GM12878 (cell line): Measurements from ENCODE around the gene GSTP1. TPM values are rescaled to one million over a fixed set of nuclear protein-coding genes. Genes with fewer than 3 reads are reported as not detected.
"Not testable (repeated sequence)": the region's sequence is repeated elsewhere in the genome, so short reads cannot be mapped to it uniquely, and the experiment has no call there.

Experiments
- ATAC-seq: fragments of 200-7000 bp; cut with Tn5 transposase; 3 replicates; pipeline ENCODE4 v1.9.1; 2020; ENCODE audit warnings: mild to moderate bottlenecking, moderate library complexity
- BruUV-seq: library from RNA; stranded (reverse); fragments of 400-500 nt; replicated peaks from 2 replicates; lab custom pipeline; 2021; lab: Mats Ljungman, UMichigan
- CTCF ChIA-PET: fragments of 300-600 bp; sonication (Branson Sonifier 250); formaldehyde crosslinking; extraction: SDS; loops from one replicate; lab custom pipeline; 2021; ENCODE audit warnings: inconsistent platforms; lab: Yijun Ruan, JAX
- POLR2A ChIA-PET: fragments of 350-600 bp; formaldehyde crosslinking; extraction: SDS; loops from one replicate; lab custom pipeline; 2021; ENCODE audit warnings: inconsistent platforms; lab: Charles Lee
- RAD21 ChIA-PET: fragments of 300-600 bp; sonication (Branson Sonifier 250); formaldehyde crosslinking; loops from one replicate; lab custom pipeline; 2023; ENCODE audit warnings: antibody characterized with exemption; ENCODE audit not compliant: unreplicated experiment; lab: Charles Lee
- SMC1A ChIA-PET: fragments of 300-600 bp; sonication (Branson Sonifier 250); formaldehyde crosslinking; loops from one replicate; lab custom pipeline; 2023; ENCODE audit not compliant: unreplicated experiment, uncharacterized antibody; lab: Charles Lee
- DNase-seq: peaks from one replicate; pipeline ENCODE4 v3.0.0-alpha.2; 2011; ENCODE audit warnings: low read depth, low spot score
- FAIRE-seq: peaks from 3 replicates; lab custom pipeline; 2011; peaks lifted over from hg19 to GRCh38; lab: Jason Lieb, UNC
- H2AFZ ChIP-seq: 2 replicates; pipeline ENCODE4 v1.6.0; 2011; ENCODE audit warnings: low read depth, low read length, control low read depth; ENCODE audit not compliant: control insufficient read depth
- H3K27ac ChIP-seq: 2 replicates; pipeline ENCODE4 v1.5.1; 2011; ENCODE audit warnings: control low read depth; ENCODE audit not compliant: control insufficient read depth, insufficient read depth
- H3K27me3 ChIP-seq, 2 experiments: replicated peaks in 1 of 2; 2 replicates each; pipeline versions ENCODE4 v1.6.0 to v1.6.1; 2011; ENCODE audit warnings: low read length in 1 of 2; ENCODE audit not compliant: control insufficient read depth in 2 of 2, insufficient read depth in 2 of 2
- H3K36me3 ChIP-seq, 2 experiments: 2 replicates each; pipeline ENCODE4 v1.5.1; 2011; ENCODE audit warnings: low read length in 1 of 2; ENCODE audit not compliant: control insufficient read depth in 2 of 2, insufficient read depth in 2 of 2
- H3K4me1 ChIP-seq: 2 replicates; pipeline ENCODE4 v1.6.1; 2011; ENCODE audit warnings: mild to moderate bottlenecking, low read length, moderate library complexity, mixed read lengths; ENCODE audit not compliant: control insufficient read depth, insufficient read depth
- H3K4me2 ChIP-seq: 2 replicates; pipeline ENCODE4 v1.6.0; 2011; ENCODE audit warnings: control low read depth; ENCODE audit not compliant: control insufficient read depth, insufficient read depth
- H3K4me3 ChIP-seq: fragments of 200-600 bp; sonication (generic); 2 replicates; pipeline ENCODE4 v1.5.1; 2016
- H3K79me2 ChIP-seq: 2 replicates; pipeline ENCODE4 v1.6.0; 2011; ENCODE audit warnings: low read length; ENCODE audit not compliant: control insufficient read depth, insufficient read depth
- H3K9ac ChIP-seq: 2 replicates; pipeline ENCODE4 v1.8.0; 2011; ENCODE audit warnings: low read length, control low read depth, mixed read lengths; ENCODE audit not compliant: control insufficient read depth, insufficient read depth
- H3K9me3 ChIP-seq: replicated peaks from 3 replicates; pipeline ENCODE4 v1.5.1; 2011; ENCODE audit warnings: mild to moderate bottlenecking, low read length; ENCODE audit not compliant: control insufficient read depth, insufficient read depth
- H4K20me1 ChIP-seq: 2 replicates; pipeline ENCODE4 v1.6.0; 2011; ENCODE audit not compliant: control insufficient read depth, insufficient read depth
- EZH2 ChIP-seq: IDR thresholded peaks from 2 replicates; pipeline ENCODE4 v1.6.1; 2012; ENCODE audit warnings: low read depth, mild to moderate bottlenecking, control low read depth, inconsistent platforms, low read length, borderline replicate concordance; ENCODE audit not compliant: control insufficient read depth
- MTA3 ChIP-seq: IDR thresholded peaks from 2 replicates; pipeline ENCODE4 v1.6.1; 2012; ENCODE audit warnings: low read length, inconsistent platforms, borderline replicate concordance
- MYC ChIP-seq: IDR thresholded peaks from 2 replicates; pipeline ENCODE4 v1.6.1; 2011; ENCODE audit warnings: mild to moderate bottlenecking, low read length, moderate library complexity, inconsistent platforms; ENCODE audit not compliant: insufficient read depth, insufficient replicate concordance, insufficient read length, severe bottlenecking
- NFYB ChIP-seq: IDR thresholded peaks from 2 replicates; pipeline ENCODE4 v1.6.1; 2011; ENCODE audit warnings: low read depth, mild to moderate bottlenecking, low read length, improper control_type of control experiment, moderate library complexity; ENCODE audit not compliant: insufficient read depth
- WGBS: methylation state at CpG from one replicate; pipeline ENCODE4 v1.1.6; 2016; ENCODE audit warnings: low lambda C conversion rate; ENCODE audit not compliant: insufficient replicate concordance, insufficient coverage; ENCODE audit errors: missing lambda C conversion rate; 5-methylcytosine and 5-hydroxymethylcytosine counted together
- in situ Hi-C: fragments of 300-500 bp; cut with MboI; formaldehyde crosslinking; loops from 9 replicates; pipeline ENCODE4 v1.14.3; 2018; ENCODE audit warnings: mixed read lengths
- intact Hi-C: fragments of 100-400 bp; cut with micrococcal nuclease; formaldehyde crosslinking; loops from one replicate; pipeline ENCODE4 v1.14.2; 2022; ENCODE audit not compliant: unreplicated experiment
- polyA plus RNA-seq, 11 experiments: library from polyadenylated mRNA; depleted of rRNA in 4 of 11; unstranded in 6 of 11; stranded (reverse) in 5 of 11; fragments of >200 nt; fragmentation: Nextera tagmentation in 4 of 11; fragmentation: Illumina TruSeq in 1 of 11; extraction: Ambion mirVana in 4 of 11; extraction: Trizol in 1 of 11; gene quantifications; 1 replicate in 1 of 11; 2 replicates in 10 of 11; pipeline versions ENCODE4 v1.2.1 to v1.2.3, GENCODE V29; 2011 to 2016; ENCODE audit warnings: inconsistent platforms in 2 of 11, missing spikeins in 2 of 11, low read depth in 1 of 11
- total RNA-seq, 4 experiments: library from RNA; depleted of rRNA in 3 of 4; stranded (reverse); fragments of >200 nt in 3 of 4; fragmentation: Illumina TruSeq in 1 of 4; extraction: Trizol in 1 of 4; gene quantifications; 2 replicates each; pipeline versions ENCODE4 v1.2.1 to v1.2.3, GENCODE V29; 2013 to 2021
- TF ChIP-seq, protein P1 (sequence below): IDR thresholded peaks from 2 replicates; pipeline ENCODE4 v1.6.1; 2011; ENCODE audit warnings: low read depth, mild to moderate bottlenecking, low read length, moderate library complexity, borderline replicate concordance; ENCODE audit errors: extremely low read depth
- TF ChIP-seq, protein P2 (sequence below): IDR thresholded peaks from 2 replicates; pipeline ENCODE4 v1.6.1; 2012; ENCODE audit warnings: mild to moderate bottlenecking, low read depth, low read length

GSTP1 gene
- total and polyA plus RNA-seq, 10 of the 15 experiments (the other 5 are each of a cell fraction or from before 2014, with no cell fraction given): 469 to 1,788 (median 955) TPM

DNA sequence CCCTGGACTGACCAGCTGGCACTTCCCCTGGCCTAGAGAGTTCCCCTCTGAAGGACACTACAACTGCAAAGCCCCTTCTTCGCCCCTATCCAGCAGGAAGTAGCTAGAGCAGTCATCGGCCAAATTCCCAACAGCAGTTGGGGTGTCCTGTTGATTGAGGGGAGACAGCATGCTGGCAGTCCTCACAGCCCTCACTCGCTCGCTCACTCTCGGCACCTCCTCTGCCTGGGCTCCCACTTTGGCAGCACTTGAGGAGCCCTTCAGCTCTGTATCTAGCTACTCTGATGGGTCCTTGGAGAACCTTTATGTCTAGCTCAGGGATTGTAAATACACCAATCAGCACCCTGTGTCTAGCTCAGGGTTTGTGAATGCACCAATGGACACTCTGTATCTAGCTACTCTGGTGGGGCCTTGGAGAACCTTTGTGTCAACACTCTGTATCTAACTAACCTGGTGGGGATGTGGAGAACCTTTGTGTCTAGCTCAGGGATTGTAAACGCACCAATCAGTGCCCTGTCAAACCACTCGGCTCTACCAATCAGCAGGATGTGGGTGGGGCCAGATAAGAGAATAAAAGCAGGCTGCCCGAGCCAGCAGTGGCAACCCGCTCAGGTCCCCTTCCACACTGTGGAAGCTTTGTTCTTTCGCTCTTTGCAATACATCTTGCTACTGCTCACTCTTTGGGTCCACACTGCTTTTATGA is 42.7 kb downstream of the GSTP1 start:
- BruUV-seq, H3K9ac ChIP-seq, H3K27ac ChIP-seq, FAIRE-seq, in situ Hi-C loops, ATAC-seq, intact Hi-C loops, H3K27me3 ChIP-seq, H4K20me1 ChIP-seq, H3K79me2 ChIP-seq, H3K4me2 ChIP-seq, H3K36me3 ChIP-seq, DNase-seq, H2AFZ ChIP-seq, H3K4me3 ChIP-seq, H3K9me3 ChIP-seq: not testable (repeated sequence)
- peaks cover 15% of the 10 kb centered on the region for H3K4me1 ChIP-seq
- 92% methylated on average over 10 of the region's 10 CpGs for WGBS
- ChIA-PET POLR2A (interaction anchor here (0.7 to 1.1 kb wide), 3 partner anchors 9 to 41 kb away, joined by 3 to 5 read pairs (median 3); no protein-coding TSS in a partner anchor), RAD21 (interaction anchor here (0.6 to 5.1 kb wide), 4 partner anchors 12 to 49 kb away, joined by 3 to 25 read pairs (median 4); partner anchors contain the start of genes ACY3 and GSTP1), CTCF (interaction anchor here (0.6 to 6.4 kb wide), 6 partner anchors 11 to 53 kb away, joined by 3 to 71 read pairs (median 48); partner anchors contain the start of genes ACY3 and GSTP1), SMC1A (interaction anchor here (1.1 to 6.4 kb wide), 3 partner anchors 9 to 44 kb away, joined by 3 to 52 read pairs (median 3); no protein-coding TSS in a partner anchor)
- 0 out of 2 replicates have a peak, but pooled peaks have one; percentile 32 for TF ChIP-seq NFYB

- Histone ChIP-seq H3K27ac (no peak overlapping the region), H3K9me3 (no peaks in the 10 kb centered on the region), H3K4me3 (no peak overlapping the region), H3K4me1 (peaks cover 15% of the 10 kb centered on the region), H4K20me1 (no peaks in the 10 kb centered on the region), H2AFZ (no peak overlapping the region), H3K36me3 (no peaks in the 10 kb centered on the region), H3K9ac (no peak overlapping the region), H3K79me2 (no peaks in the 10 kb centered on the region), H3K4me2 (no peak overlapping the region), H3K27me3 (no peaks in the 10 kb centered on the region)
- FAIRE-seq (no peak), ATAC-seq (no peak), DNase-seq (no peak)
- no TSS peak for BruUV-seq
- 92% methylated on average over 10 of the region's 10 CpGs for WGBS
- ChIA-PET CTCF (interaction anchor here (4.5 to 6.4 kb wide), 5 partner anchors 12 to 53 kb away, joined by 35 to 71 read pairs (median 52); partner anchors contain the start of genes ACY3 and GSTP1), POLR2A (interaction anchor here (0.7 to 2.7 kb wide), 3 partner anchors 9 to 42 kb away, joined by 3 to 14 read pairs (median 5); no protein-coding TSS in a partner anchor), SMC1A (interaction anchor here (1.1 to 6.4 kb wide), 3 partner anchors 9 to 45 kb away, joined by 3 to 52 read pairs (median 3); no protein-coding TSS in a partner anchor), RAD21 (interaction anchor here (0.9 to 5.1 kb wide), 3 partner anchors 24 to 49 kb away, joined by 3 to 25 read pairs (median 4); partner anchors contain the start of genes ACY3 and GSTP1)
- in situ Hi-C loops: no loop called here
- intact Hi-C loops: no loop called here
- TF ChIP-seq EZH2: no peak
- TF ChIP-seq, protein P1, sequence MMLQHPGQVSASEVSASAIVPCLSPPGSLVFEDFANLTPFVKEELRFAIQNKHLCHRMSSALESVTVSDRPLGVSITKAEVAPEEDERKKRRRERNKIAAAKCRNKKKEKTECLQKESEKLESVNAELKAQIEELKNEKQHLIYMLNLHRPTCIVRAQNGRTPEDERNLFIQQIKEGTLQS: no peak
- TF ChIP-seq, protein P2, sequence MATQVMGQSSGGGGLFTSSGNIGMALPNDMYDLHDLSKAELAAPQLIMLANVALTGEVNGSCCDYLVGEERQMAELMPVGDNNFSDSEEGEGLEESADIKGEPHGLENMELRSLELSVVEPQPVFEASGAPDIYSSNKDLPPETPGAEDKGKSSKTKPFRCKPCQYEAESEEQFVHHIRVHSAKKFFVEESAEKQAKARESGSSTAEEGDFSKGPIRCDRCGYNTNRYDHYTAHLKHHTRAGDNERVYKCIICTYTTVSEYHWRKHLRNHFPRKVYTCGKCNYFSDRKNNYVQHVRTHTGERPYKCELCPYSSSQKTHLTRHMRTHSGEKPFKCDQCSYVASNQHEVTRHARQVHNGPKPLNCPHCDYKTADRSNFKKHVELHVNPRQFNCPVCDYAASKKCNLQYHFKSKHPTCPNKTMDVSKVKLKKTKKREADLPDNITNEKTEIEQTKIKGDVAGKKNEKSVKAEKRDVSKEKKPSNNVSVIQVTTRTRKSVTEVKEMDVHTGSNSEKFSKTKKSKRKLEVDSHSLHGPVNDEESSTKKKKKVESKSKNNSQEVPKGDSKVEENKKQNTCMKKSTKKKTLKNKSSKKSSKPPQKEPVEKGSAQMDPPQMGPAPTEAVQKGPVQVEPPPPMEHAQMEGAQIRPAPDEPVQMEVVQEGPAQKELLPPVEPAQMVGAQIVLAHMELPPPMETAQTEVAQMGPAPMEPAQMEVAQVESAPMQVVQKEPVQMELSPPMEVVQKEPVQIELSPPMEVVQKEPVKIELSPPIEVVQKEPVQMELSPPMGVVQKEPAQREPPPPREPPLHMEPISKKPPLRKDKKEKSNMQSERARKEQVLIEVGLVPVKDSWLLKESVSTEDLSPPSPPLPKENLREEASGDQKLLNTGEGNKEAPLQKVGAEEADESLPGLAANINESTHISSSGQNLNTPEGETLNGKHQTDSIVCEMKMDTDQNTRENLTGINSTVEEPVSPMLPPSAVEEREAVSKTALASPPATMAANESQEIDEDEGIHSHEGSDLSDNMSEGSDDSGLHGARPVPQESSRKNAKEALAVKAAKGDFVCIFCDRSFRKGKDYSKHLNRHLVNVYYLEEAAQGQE: no peak
- TF ChIP-seq MTA3: no peak
- TF ChIP-seq MYC: no peak
Observed at GRCh38 chr11:67626970-67627369, 43.4 kb downstream of the GSTP1 start.
